GM19452 (cell line): ENCODE data around the gene KCTD16.

Experiments
- ATAC-seq: cut with Tn5 transposase; IDR thresholded peaks from one replicate; pipeline ENCODE4 v1.9.1; 2021; ENCODE audit not compliant: unreplicated experiment

KCTD16 gene

DNA sequence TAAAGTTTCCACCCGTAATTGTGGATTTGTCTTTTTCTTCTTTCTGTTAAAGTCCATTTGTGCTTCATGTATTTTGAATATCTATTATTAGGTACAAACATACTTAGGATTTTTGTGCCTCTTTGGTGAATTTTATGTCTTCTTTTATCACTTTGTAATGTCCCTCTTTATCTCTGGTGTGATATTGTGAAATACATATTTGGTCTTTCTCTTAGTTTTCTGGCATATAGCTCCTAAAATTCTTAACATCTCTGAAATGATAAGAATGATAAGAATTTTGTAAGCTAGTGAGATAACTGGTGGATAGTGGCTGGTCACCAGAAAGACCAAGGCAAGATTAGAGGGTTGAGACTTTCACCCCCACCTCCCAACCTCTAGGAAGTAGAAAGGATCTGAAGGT, 111.1 kb downstream of the KCTD16 start:
- no peak for ATAC-seq

DNA sequence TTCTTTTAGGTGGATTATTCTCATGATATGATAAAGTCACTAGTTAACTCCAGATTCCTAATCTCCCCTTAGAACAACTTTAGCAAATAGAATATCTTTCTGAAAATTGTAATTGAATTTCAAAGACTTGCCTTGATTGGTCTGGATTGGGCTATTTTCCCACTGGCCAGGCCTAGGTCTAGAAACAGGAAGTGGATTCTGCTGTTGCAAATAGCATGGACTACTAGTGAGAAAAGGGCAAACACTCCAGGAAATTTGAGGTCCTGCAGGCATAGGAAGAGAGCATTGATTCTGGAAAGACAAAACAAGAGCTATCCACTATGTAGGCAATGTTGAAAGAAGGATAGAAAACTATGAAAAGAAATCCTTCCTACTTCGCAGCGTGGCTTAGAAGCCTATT, 113.4 kb downstream of the KCTD16 start:
- no peak for ATAC-seq

DNA sequence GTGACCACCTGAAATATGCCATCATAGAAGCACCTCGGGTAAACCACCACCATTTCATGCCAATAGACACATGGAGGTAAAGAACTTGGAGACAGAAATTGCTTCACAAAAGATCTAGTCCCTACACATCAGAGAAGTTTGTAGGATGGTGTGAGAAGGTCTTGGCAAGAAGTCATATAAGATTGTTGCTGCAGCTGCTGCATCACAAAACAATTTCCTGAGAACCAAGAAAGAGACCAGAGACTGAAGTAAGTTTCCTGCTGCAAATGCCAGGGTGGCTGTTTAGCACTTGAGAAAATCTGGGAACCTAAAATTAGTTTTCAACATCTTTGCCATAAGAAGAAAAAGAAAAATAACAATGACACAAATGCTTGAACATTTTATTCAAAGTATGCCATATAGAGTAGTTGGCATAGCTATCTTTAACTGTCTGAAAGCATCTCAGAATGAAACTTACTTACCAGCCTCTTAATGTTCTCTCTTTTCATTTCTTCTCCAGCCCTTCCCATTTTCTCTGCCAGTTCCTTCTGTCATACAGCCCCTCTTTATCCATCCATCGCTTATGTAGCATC, 114.3 kb downstream of the KCTD16 start:
- no peak for ATAC-seq

DNA sequence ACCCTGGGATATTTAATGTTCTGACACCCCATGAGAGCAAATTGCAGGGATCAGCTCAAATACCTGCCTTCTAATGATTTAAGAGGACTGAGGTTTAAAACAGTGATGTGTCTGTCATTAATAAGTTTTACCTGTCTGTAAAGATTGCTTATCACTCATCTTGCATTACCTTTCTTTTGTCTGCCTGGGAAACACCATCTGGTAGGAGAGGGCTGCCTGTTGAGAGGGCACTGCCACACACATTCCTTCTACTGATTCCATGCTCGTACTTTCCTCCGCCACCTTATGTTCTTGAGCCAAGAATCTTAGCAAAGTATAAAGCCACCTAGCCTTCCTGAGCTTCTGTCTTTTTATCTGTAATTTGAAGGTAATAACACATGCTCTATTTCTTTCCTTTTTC, 118.6 kb downstream of the KCTD16 start:
- ATAC-seq = no peak

DNA sequence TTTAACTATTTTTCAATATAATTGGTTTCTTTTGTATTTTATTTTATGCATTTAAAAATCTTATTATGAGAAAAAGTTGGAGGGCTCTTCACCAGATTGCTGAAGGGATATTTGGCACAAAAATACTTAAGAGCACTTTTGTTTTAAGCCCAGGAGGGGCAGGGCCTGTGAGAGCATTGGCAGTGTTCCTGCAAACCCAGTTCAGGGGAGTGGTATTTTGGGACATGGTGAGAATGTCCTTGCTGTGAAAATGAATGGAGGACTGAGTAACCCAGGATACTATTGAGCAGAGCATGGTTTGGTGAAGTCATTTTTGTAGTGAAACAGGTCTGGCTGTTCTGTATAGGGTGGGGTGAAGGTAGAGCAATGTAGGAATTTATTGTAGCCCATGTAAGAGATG, 121.4 kb downstream of the KCTD16 start:
- no peak for ATAC-seq

DNA sequence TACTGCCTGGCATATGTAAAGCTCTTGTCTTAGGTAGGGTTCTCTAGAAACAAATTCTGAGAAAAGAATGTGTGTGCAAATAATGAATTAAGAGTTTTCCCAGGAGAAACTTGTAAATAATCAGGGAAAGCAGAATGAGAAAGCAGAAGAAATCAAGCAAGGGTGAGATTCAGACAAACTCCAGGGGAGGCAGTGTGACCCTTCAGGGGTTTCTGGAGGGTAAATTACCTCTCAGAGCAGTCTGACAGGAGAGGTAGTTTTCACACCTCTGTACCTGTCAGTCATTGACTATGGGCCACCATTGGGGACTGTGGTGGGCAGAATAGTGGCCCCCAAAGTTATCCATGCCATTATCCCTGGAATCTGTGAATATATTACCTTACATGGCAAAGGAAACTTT, 124.6 kb downstream of the KCTD16 start:
- no peak for ATAC-seq

DNA sequence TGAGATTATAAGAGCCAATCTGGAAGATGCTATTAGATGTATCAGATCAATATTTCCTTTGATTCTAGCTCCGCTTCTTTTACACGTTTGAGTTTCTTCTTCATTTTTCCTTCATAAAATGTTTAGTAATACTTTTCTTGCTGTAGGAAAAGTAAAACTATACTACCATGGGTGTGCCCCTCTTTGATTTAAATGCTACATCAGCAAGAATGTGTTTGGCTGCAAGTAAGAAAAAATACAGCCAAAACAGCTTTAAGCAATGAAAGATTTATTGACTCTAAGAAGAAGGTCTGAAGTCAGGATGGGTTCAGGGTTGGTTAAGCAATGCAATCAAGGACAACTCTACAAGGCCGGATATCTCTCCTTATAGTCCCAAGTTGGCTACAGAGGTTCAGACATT, 126.4 kb downstream of the KCTD16 start:
- ATAC-seq = no peak

DNA sequence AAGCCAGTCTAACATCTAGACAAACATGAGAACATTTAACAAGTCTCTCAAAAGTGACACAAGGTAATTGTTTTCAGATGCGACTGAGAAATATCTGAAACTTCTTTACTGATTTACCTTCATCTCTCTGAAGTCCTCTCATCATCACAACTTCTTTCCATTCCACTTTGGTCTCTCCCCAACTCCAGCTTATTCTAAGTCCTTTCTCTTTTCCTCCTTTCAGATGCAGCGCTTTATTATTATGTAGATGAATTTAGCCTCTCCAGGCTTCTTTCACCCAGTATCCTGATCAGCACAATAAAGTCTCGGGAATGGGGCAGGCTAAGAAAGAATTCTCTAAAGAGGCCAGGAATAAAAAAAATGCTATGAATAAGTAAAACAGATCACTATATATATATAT, 128.0 kb downstream of the KCTD16 start:
- ATAC-seq = no peak

DNA sequence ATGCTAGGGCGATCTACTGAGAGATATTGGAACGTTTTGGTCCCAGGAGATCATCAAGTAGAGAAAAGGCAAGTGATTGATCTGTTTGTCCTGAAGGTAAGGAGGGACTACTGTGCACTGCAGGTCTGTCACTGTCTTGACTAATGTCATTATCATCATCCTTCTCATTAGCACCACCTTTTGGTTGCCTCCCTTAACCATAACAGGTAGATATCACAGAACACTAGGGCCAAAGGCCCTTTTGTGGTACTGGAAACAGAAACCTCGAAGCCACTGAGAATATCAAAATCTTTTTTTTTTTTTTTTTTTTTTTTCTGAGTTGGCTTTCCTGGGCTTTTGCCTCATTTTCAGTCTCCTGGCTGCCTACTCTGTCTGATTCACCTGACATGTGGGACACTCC, 134.0 kb downstream of the KCTD16 start:
- ATAC-seq = no peak

DNA sequence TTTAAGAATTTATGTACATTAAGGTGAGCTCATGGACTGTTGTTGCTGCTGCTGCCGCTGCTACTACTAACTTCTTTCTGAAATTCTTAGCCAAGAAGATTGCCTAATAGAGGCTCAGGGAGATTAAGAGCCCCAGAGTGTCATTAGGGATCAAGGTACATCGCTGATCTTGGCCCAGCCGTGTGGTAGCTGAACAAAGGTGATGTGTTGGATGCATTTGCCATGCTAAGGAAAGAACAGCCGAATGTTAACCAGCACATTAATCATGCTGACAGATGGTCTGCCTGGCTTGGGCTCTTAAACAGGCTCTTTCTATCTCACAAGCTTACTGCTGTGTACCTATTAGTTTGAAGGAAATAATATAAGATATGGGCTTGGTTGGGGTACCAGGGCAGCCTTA, 137.1 kb downstream of the KCTD16 start:
- ATAC-seq = no peak

DNA sequence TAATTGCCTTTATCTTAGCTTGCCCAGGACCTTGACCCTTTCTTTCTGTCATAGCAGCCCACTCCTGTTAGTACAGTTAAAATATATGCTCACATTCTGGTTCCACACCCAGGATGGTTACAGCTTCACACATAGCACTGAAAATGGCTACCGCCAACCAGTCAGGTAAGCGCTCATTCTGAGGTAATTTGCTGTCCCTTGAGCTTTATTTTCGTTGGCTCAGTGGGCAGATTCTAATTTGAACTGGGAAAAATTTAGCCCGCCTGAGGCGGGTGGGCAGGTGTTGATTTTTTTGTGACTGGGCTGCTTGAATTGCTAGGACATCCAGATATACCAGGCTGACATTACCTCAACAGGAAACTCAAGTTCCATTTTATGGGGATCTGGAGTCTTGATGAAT, 137.5 kb downstream of the KCTD16 start:
- no peak for ATAC-seq

DNA sequence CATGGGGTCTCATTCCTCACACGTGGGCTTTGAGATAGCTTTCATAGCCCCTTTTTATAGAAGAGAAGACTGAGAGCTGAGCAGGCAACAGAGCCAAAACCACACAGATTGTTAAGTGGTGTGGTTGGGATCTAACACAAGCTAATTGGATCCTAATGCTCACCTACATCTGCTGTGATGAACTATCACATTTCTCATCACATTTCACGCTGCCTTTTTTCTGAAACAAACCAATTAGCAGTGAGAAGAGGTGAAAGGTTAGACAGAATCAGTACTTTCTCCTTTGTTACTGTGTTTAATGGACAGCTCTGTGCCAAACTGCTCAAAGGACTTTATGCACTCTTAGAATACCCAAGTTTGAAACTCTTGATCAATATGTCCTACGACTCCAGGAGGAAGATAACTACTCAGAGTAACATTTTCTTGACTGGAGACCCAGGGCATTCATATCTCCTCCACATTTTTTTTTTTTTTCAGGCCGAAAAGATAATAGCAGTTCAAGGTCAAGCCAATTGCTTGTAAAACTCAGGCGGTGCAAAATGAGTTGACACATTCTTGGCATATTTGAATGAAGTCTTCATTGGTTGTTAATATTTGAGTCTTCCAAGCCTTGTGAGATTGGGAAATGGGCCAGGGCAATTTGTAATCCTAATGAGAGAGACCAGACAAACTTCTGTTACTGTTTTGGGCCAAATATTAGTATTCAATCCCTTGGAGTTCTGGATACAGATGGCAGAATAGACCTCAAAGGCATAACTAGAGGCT, 138.4 kb downstream of the KCTD16 start:
- ATAC-seq = no peak

DNA sequence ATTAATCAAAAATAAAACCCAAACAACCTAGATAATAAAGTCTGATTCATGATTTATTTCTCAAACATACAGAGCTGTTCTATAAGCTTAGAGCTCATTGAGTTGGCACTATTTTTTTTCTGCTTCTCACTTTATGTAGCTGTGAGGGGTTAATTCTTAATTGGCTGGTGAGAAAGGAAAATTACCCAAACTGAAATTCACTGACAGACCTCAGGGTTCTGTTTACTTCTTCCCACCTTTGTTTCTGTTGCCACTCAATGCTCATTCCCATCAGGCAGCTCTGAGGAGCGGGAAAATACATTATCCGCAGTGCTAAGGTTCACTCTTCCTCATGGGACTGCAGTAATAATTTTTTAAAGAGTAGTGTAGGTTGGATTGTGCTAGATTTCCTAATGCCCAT, 139.9 kb downstream of the KCTD16 start:
- ATAC-seq = no peak

DNA sequence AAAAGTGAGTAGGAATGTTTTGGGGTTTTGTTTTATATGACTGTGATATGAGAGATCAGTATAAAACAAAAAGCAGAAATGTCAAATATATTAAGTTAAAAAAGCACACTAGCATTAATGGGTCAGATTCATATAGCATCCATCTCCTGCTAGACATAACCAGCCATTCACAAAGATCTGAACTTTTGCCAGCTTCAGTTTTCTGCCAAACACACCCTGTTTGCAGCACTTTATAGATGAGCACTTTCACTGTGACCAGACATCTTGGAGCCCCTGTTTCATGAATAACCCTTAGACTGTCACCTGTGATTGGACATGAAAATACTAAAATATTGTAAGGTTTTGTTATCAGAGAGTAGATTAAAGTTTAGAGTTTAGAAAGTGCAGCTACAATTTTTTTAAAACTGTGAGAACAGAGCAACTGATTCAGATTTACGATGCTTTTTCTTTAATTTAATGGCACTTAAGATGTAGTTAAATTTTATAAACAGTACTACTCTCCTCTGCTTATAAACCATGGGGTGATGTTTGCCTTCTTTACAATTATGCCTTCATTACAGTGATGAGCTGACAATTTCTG, 142.6 kb downstream of the KCTD16 start:
- no peak for ATAC-seq

DNA sequence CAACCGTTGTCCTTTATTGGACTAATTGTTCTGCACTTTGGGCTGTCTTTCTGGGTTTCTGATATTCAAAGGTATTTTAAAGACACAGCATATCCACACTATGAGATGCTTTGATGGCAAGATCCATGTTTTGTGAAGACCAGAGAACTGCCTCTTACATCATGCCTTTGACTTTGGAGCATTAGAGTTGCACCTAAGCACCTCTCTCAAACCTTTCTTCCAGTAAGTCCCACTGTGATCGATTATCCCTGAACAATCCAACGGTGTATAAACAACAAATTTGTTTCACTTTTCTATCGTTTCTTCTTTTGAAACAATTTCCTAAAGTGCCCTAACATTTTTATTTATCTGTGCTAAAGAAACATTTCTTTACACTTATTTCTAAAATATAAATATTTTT, 144.4 kb downstream of the KCTD16 start:
- ATAC-seq = no peak

DNA sequence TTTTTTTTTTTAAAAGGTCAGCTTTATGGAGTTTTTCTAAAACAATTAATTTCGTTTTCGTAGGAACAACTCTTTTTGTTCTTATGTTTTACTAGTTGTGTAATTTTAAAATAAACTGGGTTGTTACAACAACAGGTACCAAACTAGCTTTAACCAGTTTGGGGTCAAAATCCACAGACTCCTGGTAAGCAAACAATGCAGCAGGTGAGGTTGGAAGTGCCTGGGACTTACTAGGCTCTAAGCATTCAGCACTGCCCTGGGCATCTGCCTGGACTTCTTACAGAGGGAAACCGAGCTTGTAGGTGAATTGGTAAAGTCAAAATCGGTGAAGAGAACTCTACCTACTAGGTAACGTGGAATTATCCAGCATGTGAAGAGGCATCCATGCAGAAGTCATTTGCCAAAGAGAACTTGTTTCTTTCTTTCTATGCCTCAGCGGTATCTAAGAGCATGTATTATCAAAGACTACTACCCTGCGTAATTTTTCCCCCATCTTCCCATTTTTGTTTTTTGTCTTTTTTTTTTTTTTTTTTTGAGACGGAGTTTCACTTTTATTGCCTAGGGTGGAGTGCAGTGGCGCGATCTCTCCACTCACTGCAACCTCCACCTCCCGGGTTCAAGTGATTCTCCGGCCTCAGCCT, 145.4 kb downstream of the KCTD16 start:
- ATAC-seq = no peak

DNA sequence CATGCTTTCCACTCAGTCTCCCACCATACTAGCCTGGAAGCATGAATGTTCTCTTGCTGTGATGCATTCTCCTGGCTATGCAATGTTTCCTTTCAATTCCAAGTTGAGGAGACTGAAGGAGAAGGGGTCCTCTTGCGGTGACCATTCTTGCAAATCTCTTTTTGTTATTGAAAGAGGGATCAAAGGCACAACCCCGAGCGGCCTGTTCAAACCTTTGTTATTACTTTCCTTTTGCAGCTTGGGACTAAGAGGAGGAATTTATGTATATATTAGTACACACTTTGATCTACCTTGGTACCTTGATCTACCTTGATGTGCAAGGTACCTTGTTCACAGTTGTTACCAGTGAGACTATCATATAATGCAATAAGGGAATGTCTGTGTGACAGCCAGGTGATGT, 147.3 kb downstream of the KCTD16 start:
- no peak for ATAC-seq

DNA sequence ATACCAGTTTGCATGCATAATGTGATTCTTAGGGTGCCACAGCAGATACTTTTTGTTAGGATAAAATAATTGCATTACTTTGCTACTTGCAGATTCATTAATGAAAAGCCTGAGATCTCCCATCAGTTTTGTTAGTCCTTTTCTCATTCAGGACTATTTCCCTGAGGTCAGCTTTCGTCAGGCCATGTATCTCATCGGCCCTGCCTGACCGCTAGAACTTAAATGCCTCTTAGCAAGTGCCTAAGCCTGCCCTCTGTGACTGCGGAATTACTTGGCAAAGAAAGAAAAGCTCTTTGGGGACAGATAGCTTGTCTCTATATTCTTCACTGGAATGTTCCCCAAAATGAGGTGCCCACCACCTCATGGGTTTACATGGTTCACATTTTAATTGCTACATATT, 147.8 kb downstream of the KCTD16 start:
- no peak for ATAC-seq

DNA sequence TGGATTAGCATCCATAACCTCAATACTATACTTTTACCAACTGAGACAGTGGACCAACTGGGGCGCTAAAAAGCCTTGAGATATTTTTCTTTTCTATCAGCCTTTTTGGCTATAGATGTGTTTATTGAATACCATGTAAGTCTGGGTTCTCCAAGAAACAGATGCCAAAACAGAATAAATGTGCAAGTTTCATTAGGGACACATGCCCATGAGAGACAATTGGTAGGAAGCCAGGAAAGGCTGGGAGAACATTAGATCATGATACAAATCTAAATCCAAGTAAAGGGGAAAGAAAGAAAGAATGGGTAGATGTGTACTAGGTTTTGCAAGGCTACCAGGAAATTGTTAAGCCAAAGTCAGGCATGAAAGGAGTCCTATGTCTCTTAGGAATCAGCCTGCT, 152.5 kb downstream of the KCTD16 start:
- ATAC-seq = no peak

DNA sequence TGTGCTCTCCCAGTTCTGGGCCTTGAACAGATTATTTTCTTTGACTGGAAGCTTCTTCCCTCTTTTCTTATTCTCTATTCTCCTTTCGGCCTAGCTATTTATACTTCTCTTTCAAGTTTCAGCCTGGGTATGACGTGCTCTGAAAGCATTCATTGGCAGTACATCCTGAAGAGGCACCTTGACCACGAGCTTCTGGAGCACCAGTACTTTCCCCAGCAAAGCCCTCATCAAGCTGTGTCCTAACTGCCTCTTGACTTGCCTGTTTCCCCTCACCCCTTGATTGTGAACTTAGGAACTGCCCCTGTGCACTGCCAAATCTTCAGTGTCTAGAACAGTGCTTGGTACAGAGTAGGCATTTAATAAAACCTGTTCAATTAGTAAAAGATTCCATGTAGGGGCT, 154.9 kb downstream of the KCTD16 start:
- no peak for ATAC-seq

DNA sequence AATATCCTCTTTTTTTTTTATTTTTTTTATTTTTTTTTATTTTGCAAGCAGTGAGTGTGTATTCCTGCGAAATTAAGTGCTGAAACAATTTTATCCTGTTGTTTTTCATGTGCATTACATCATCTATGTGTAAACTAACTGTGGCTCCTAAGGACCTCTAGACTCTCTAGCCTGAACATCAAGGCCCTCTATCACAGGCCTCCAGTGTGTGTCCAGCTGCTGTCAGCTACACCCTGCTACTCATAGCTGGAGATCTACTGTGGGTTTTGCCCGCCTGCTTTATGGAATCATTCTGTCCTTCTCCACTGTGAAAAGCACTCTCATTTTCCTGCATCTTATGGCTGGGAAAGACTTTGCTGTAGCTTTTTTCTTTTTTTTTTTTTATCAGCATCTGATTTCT, 157.8 kb downstream of the KCTD16 start:
- no peak for ATAC-seq

DNA sequence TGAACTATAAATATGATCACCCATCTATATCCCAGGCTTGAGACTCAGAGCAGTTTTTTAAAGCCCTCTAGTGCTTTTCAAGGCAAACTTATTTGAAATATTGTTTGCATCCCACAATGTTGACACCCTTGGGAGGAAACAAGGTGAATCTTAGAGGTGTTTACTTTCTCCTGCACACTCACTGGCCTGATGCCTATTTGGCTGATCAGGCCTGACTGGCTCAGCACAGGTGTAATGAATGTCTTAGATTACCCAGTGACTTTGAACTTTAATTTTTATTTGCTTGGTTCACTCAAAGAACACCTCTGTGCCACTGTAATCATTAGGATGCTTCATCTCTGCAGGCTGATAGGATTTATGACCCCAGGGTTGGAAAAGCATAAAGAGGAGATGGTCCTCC, 158.3 kb downstream of the KCTD16 start:
- ATAC-seq = no peak
